Measurements from ENCODE around the gene TMEM45A.

The TMEM45A gene

GRCh38 chr3:100454677-100455076 is 37.7 kb upstream of the TMEM45A start:
- Histone ChIP-seq H3K4me1 (no peaks in the 10 kb centered on the region), H3K4me3 (ENCODE audit: low read depth, low read length) (no peak overlapping the region), H3K9ac (no peak overlapping the region), H3K79me2 (no peaks in the 10 kb centered on the region), H3K27ac (no peak overlapping the region), H3K9me3 (ENCODE audit: control insufficient read depth, low read length) (no peaks in the 10 kb centered on the region), H3K27me3 (ENCODE audit: control insufficient read depth, insufficient read depth, low read length) (no peaks in the 10 kb centered on the region), H3K36me3 (ENCODE audit: control insufficient read depth, insufficient read depth, low read length) (no peaks in the 10 kb centered on the region), H2AFZ (no peak overlapping the region), H3K4me2 (ENCODE audit: low read length) (no peak overlapping the region)
- TF ChIP-seq, protein P1, sequence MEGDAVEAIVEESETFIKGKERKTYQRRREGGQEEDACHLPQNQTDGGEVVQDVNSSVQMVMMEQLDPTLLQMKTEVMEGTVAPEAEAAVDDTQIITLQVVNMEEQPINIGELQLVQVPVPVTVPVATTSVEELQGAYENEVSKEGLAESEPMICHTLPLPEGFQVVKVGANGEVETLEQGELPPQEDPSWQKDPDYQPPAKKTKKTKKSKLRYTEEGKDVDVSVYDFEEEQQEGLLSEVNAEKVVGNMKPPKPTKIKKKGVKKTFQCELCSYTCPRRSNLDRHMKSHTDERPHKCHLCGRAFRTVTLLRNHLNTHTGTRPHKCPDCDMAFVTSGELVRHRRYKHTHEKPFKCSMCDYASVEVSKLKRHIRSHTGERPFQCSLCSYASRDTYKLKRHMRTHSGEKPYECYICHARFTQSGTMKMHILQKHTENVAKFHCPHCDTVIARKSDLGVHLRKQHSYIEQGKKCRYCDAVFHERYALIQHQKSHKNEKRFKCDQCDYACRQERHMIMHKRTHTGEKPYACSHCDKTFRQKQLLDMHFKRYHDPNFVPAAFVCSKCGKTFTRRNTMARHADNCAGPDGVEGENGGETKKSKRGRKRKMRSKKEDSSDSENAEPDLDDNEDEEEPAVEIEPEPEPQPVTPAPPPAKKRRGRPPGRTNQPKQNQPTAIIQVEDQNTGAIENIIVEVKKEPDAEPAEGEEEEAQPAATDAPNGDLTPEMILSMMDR (IDR thresholded peaks at IDR 0.05) = no peak

DNA sequence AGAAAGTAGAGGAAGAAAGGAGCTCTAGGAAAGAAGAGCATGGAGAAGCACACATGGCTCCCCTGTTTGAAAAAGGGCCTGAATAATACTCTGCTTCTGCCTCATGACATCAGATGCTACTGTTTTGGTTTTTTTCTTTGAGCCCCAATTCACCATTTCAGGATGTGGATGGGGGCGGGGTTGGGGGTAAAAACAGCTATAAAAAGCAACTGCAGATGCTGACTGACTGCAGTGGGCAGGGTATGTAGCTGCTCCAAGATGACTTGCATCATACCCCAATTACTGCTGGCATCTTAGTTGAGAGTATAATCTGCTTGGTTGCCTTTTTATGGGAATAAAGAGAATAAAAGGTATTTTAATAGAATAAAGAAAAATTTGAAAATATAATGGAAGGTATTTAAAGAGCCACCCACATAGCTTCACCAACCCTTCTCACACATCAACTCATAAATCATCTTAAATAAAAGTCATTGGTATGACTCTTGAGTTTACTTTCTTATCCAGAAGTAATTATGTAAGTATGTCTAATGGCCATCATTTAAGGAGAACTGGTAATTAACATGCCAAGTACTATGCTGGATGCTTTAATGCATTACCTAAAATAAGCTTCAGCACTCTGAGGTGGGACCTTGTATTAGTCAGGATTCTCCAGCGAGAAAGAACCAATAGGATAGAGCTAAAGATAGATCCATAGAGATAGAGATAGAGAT is 36.4 kb upstream of the TMEM45A start:
- TF ChIP-seq, protein P1 (IDR thresholded peaks at IDR 0.05) = no peak
- no peaks in the 10 kb centered on the region for H3K36me3 ChIP-seq (ENCODE audit: control insufficient read depth, insufficient read depth, low read length)
- H3K27ac ChIP-seq = no peak overlapping the region
- H3K4me1 ChIP-seq = no peaks in the 10 kb centered on the region
- no peaks in the 10 kb centered on the region for H3K79me2 ChIP-seq
- H3K9ac ChIP-seq = no peak overlapping the region
- no peak overlapping the region for H3K4me2 ChIP-seq (ENCODE audit: low read length)
- no peak overlapping the region for H2AFZ ChIP-seq
- H3K27me3 ChIP-seq (ENCODE audit: control insufficient read depth, insufficient read depth, low read length) = no peaks in the 10 kb centered on the region
- no peak overlapping the region for H3K4me3 ChIP-seq (ENCODE audit: low read depth, low read length)
- H3K9me3 ChIP-seq (ENCODE audit: control insufficient read depth, low read length) = no peaks in the 10 kb centered on the region

DNA sequence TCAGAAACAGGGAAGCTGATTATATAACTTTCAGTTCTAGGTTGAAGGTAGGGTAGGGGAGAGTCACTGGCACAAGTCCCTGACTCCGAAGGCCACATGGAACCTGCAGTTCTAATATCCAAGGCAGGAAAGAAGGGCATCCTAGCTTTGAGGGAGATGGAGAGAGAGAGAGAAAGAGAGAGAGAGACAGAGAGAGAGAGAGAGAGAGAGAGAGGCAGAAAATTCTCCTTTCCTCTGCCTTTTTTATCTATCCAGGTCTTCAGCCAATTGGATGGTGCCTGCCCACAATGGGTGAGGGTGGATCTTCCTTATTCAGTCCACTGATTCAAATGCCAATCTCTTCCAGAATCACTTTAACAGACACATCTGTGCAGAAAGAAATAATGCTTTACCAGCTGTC is 35.7 kb upstream of the TMEM45A start:
- Histone ChIP-seq H3K4me3 (ENCODE audit: low read depth, low read length) (no peak overlapping the region), H3K9me3 (ENCODE audit: control insufficient read depth, low read length) (no peaks in the 10 kb centered on the region), H2AFZ (no peak overlapping the region), H3K9ac (no peak overlapping the region), H3K27ac (no peak overlapping the region), H3K36me3 (ENCODE audit: control insufficient read depth, insufficient read depth, low read length) (no peaks in the 10 kb centered on the region), H3K4me1 (no peaks in the 10 kb centered on the region), H3K79me2 (no peaks in the 10 kb centered on the region), H3K4me2 (ENCODE audit: low read length) (no peak overlapping the region), H3K27me3 (ENCODE audit: control insufficient read depth, insufficient read depth, low read length) (no peaks in the 10 kb centered on the region)
- TF ChIP-seq, protein P1 (IDR thresholded peaks at IDR 0.05) = no peak

DNA sequence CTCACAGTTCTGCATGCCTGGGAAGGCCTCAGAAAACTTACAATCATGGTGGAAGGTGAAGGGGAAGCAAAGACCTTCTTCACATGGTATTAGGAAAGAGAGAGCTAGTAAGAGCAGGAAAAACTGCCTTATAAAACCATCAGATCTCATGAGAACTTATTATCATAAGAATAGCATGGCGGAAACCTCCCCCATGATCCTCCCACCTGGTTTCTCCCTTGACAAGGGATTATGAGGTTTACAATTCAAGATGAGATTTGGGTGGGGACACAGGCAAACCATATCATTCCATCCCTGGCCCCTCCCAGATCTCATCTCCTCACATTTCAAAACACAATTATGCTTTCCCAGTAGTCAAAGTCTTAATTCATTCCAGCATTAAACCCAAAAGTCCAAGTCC is 34.6 kb upstream of the TMEM45A start:
- Histone ChIP-seq H3K4me2 (ENCODE audit: low read length) (no peak overlapping the region), H3K9me3 (ENCODE audit: control insufficient read depth, low read length) (no peaks in the 10 kb centered on the region), H2AFZ (no peak overlapping the region), H3K79me2 (no peaks in the 10 kb centered on the region), H3K27ac (no peak overlapping the region), H3K4me1 (no peaks in the 10 kb centered on the region), H3K4me3 (ENCODE audit: low read depth, low read length) (no peak overlapping the region), H3K9ac (no peak overlapping the region), H3K27me3 (ENCODE audit: control insufficient read depth, insufficient read depth, low read length) (no peaks in the 10 kb centered on the region), H3K36me3 (ENCODE audit: control insufficient read depth, insufficient read depth, low read length) (no peaks in the 10 kb centered on the region)
- TF ChIP-seq, protein P1 (IDR thresholded peaks at IDR 0.05) = no peak

DNA sequence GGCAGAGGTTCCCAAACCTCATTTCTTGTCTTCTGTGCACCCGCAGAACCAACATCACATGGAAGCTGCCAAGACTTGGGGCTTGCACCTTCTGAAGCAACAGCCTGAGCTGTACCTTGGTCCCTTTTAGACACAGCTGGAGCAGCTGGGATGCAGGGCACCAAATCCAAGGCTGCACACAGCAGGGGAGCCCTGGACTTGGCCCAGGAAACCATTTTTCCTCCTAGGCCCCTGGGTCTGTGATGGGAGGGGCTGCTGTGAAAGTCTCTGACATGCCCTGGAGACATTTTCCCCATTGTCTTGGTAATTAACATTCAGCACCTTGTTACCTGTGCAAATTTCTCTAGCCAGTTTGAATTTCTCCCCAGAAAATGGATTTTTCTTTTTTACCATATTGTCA is 33.6 kb upstream of the TMEM45A start:
- no peaks in the 10 kb centered on the region for H3K36me3 ChIP-seq (ENCODE audit: control insufficient read depth, insufficient read depth, low read length)
- H3K4me1 ChIP-seq = no peaks in the 10 kb centered on the region
- no peaks in the 10 kb centered on the region for H3K27me3 ChIP-seq (ENCODE audit: control insufficient read depth, insufficient read depth, low read length)
- no peak overlapping the region for H3K4me2 ChIP-seq (ENCODE audit: low read length)
- no peak overlapping the region for H2AFZ ChIP-seq
- H3K9ac ChIP-seq = no peak overlapping the region
- TF ChIP-seq, protein P1 (IDR thresholded peaks at IDR 0.05) = no peak
- no peaks in the 10 kb centered on the region for H3K9me3 ChIP-seq (ENCODE audit: control insufficient read depth, low read length)
- no peaks in the 10 kb centered on the region for H3K79me2 ChIP-seq
- no peak overlapping the region for H3K4me3 ChIP-seq (ENCODE audit: low read depth, low read length)
- no peak overlapping the region for H3K27ac ChIP-seq

Data from parathyroid adenoma (tissue), 2 donors.